OCI-LY7 (cell line): ENCODE data around the gene INHA. TPM values are rescaled to one million over a fixed set of nuclear protein-coding genes. Genes with fewer than 3 reads are reported as not detected.
A peak's percentile ranks its signal among the peaks of the same experiment; 100 is the strongest.

Experiments
- BruUV-seq: library from RNA; stranded (reverse); fragments of 400-500 nt; replicated peaks from 2 replicates; lab custom pipeline; 2021; lab: Mats Ljungman, UMichigan
- CTCF ChIA-PET: fragments of 300-600 bp; sonication (Branson Sonifier 250); formaldehyde crosslinking; loops from one replicate; lab custom pipeline; 2022; ENCODE audit warnings: antibody characterized with exemption; ENCODE audit not compliant: unreplicated experiment; lab: Charles Lee
- POLR2A ChIA-PET: fragments of 300-600 bp; sonication (Branson Sonifier 250); formaldehyde crosslinking; loops from one replicate; lab custom pipeline; 2022; ENCODE audit warnings: antibody characterized with exemption; lab: Charles Lee
- DNase-seq: peaks from one replicate; pipeline ENCODE4 v3.0.0-alpha.2; 2015; ENCODE audit warnings: low spot score
- H2AFZ ChIP-seq: fragments of 200-600 bp; sonication (generic), shearing (Covaris generic); 2 replicates; pipeline ENCODE4 v1.6.1; 2014; ENCODE audit warnings: mild to moderate bottlenecking, antibody characterized with exemption, low read length, moderate library complexity
- H3K27ac ChIP-seq: fragments of 200-600 bp; sonication (generic); 2 replicates; pipeline ENCODE4 v1.5.1; 2014; ENCODE audit warnings: mixed run types, low read depth, mild to moderate bottlenecking, moderate library complexity, low read length, inconsistent platforms; ENCODE audit not compliant: poor library complexity, severe bottlenecking
- H3K36me3 ChIP-seq: fragments of 200-600 bp; sonication (generic); 2 replicates; pipeline ENCODE4 v1.6.1; 2014; ENCODE audit warnings: mild to moderate bottlenecking, antibody characterized with exemption, low read length, moderate library complexity, mixed read lengths; ENCODE audit not compliant: insufficient read depth
- H3K4me1 ChIP-seq: fragments of 200-600 bp; sonication (generic); 2 replicates; pipeline ENCODE4 v1.5.1; 2014; ENCODE audit warnings: mild to moderate bottlenecking, low read length; ENCODE audit not compliant: insufficient read depth, poor library complexity, severe bottlenecking
- H3K4me2 ChIP-seq: fragments of 200-600 bp; sonication (generic); 2 replicates; pipeline ENCODE4 v1.6.1; 2014; ENCODE audit warnings: mild to moderate bottlenecking, low read length
- H3K4me3 ChIP-seq: fragments of 200-600 bp; sonication (generic); 2 replicates; pipeline ENCODE4 v1.5.1; 2014; ENCODE audit warnings: mild to moderate bottlenecking, low read depth, low read length; ENCODE audit not compliant: poor library complexity, severe bottlenecking
- H3K79me2 ChIP-seq: fragments of 200-600 bp; sonication (generic); 2 replicates; pipeline ENCODE4 v1.6.1; 2016; ENCODE audit warnings: low read depth, mild to moderate bottlenecking, low read length, moderate library complexity, mixed read lengths; ENCODE audit not compliant: insufficient read depth
- H3K9me2 ChIP-seq: fragments of 200-600 bp; sonication (generic); 2 replicates; pipeline ENCODE4 v1.6.1; 2016; ENCODE audit warnings: mild to moderate bottlenecking, low read length, mixed read lengths; ENCODE audit not compliant: insufficient read depth
- H3K9me3 ChIP-seq: fragments of 200-600 bp; sonication (generic); 2 replicates; pipeline ENCODE4 v1.6.1; 2014; ENCODE audit warnings: mild to moderate bottlenecking, mixed run types, low read length, mixed read lengths
- H4K20me1 ChIP-seq: fragments of 200-600 bp; sonication (generic); 2 replicates; pipeline ENCODE4 v1.6.1; 2014; ENCODE audit warnings: mild to moderate bottlenecking, antibody characterized with exemption, low read length, moderate library complexity, mixed read lengths; ENCODE audit not compliant: insufficient read depth
- EZH2phosphoT487 ChIP-seq: fragments of 200-600 bp; sonication (generic); IDR thresholded peaks from 2 replicates; pipeline ENCODE4 v1.6.1; 2018; ENCODE audit warnings: low read depth, borderline replicate concordance, mild to moderate bottlenecking, mixed run types, antibody characterized with exemption, low read length, moderate library complexity, mixed read lengths
- intact Hi-C: fragments of 100-400 bp; cut with micrococcal nuclease; formaldehyde crosslinking; loops from one replicate; pipeline ENCODE4 v1.10.0; 2022; ENCODE audit not compliant: unreplicated experiment
- total RNA-seq, 2 experiments: library from RNA; depleted of rRNA in 1 of 2; stranded (reverse); fragments of >200 nt in 1 of 2; shearing (Covaris generic) in 1 of 2; gene quantifications; 2 replicates each; pipeline ENCODE4 v1.2.3, GENCODE V29; 2014 to 2022
- TF ChIP-seq, protein P1 (sequence below): fragments of 200-600 bp; sonication (generic); conservative IDR thresholded peaks from 2 replicates; pipeline ENCODE4 v1.5.1; 2014; ENCODE audit warnings: mild to moderate bottlenecking, antibody characterized with exemption, low read length, moderate library complexity, mixed read lengths

Gene INHA
- total RNA-seq, 2 experiments from 2014 or later = not detected

DNA sequence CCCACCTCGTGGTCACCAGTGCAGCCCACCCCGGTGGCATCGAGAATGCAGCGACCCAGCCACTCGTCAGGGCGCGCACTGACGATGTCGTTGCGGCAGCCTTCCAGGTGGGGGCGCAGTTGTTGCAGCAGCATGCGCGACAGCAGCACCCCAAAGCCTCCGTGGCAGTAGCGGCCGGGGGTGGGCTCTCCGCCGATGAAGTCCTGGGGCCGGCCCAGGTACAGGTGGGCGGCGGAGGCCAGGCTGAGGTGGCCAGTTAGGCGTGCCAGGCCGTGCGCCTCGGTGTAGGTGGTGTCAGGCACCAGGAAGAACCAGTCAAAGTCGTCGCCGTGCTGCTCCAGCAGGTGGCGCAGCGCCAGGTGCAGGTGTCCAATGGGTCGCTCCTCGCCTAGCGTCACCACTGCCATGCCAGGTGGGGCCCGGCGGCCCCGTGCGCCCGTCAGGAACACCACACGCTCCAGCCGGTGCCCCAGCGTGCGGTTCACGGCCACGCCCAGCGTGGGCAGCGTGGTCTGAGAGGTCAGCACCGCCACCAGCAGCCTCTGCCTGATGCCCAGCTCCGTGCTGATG is 30.4 kb upstream of the INHA start:
- H4K20me1 ChIP-seq = 0 out of 2 replicates have a peak, but pooled peaks cover 5% of the 10 kb centered on the region
- no peaks in the 10 kb centered on the region for H3K4me1 ChIP-seq
- DNase-seq = peak; percentile 92
- peaks cover 24% of the 10 kb centered on the region for H3K36me3 ChIP-seq
- no peaks in the 10 kb centered on the region for H3K9me2 ChIP-seq
- H3K4me2 ChIP-seq = peak overlapping the region; percentile 81
- H3K27ac ChIP-seq = no peak overlapping the region
- POLR2A ChIA-PET = interaction anchor here (0.9 to 1.1 kb wide), 2 partner anchors 43 to 55 kb away, joined by 3 to 4 read pairs; partner anchors contain the start of genes GMPPA and STK11IP
- peaks cover 9% of the 10 kb centered on the region; the same call in 1 of the 2 replicates for H3K79me2 ChIP-seq
- peak overlapping the region; percentile 27; the same call in 1 of the 2 replicates for H2AFZ ChIP-seq
- BruUV-seq = no TSS peak
- TF ChIP-seq, protein P1, sequence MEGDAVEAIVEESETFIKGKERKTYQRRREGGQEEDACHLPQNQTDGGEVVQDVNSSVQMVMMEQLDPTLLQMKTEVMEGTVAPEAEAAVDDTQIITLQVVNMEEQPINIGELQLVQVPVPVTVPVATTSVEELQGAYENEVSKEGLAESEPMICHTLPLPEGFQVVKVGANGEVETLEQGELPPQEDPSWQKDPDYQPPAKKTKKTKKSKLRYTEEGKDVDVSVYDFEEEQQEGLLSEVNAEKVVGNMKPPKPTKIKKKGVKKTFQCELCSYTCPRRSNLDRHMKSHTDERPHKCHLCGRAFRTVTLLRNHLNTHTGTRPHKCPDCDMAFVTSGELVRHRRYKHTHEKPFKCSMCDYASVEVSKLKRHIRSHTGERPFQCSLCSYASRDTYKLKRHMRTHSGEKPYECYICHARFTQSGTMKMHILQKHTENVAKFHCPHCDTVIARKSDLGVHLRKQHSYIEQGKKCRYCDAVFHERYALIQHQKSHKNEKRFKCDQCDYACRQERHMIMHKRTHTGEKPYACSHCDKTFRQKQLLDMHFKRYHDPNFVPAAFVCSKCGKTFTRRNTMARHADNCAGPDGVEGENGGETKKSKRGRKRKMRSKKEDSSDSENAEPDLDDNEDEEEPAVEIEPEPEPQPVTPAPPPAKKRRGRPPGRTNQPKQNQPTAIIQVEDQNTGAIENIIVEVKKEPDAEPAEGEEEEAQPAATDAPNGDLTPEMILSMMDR = peak; percentile 100
- no peak for TF ChIP-seq EZH2phosphoT487
- intact Hi-C loops = loop anchor here (1.0 to 5.0 kb wide), 4 partner anchors 101 to 364 kb away; partner anchors contain the start of genes CNPPD1, DNPEP and RETREG2
- CTCF ChIA-PET = interaction anchor here (0.5 to 2.0 kb wide), 7 partner anchors 11 to 1690 kb away, joined by 3 to 6 read pairs (median 4); partner anchors contain the start of gene GMPPA
- H3K4me3 ChIP-seq = peak overlapping the region; percentile 80
- no peaks in the 10 kb centered on the region for H3K9me3 ChIP-seq

DNA sequence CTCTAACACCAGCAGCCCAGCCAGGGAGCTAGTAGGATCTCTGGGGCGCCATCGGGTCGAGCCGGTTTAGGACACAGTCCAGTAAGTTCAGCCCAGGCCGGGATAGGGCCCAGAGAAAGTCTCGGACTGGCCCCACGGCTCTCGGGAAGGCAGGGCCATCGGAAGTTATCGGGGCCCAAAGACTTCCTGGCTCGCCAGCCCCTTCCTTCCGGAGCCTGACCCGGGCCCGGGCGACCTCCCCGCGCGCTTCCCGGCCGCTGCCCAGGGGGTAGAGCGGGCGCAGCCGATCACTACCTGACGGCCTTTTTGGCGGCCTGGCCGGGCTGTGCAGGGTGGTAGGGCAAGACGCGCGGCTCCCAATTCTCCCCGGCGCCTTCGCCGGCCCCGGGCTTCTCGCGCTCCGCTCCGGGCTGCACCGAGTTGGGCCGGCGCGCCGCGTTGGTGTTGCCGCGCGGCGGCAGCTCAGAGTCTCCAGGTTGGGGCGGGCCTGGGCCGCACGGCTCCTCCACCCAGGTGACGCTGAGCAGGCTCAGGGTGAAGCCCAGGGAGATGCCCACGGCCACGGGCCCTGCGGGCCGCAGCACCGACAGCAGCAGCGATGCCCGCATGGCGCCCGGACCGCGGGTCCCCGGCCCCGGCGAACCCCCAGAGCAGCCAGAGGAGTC is 29.0 kb upstream of the INHA start:
- Histone ChIP-seq H2AFZ (peak overlapping the region; percentile 50), H3K4me3 (peak overlapping the region; percentile 80), H3K36me3 (peaks cover 24% of the 10 kb centered on the region), H3K4me2 (peak overlapping the region; percentile 81), H3K4me1 (no peaks in the 10 kb centered on the region), H3K79me2 (peaks cover 9% of the 10 kb centered on the region; the same call in 1 of the 2 replicates), H3K9me3 (no peaks in the 10 kb centered on the region), H3K27ac (peak overlapping the region; percentile 76), H3K9me2 (no peaks in the 10 kb centered on the region), H4K20me1 (0 out of 2 replicates have a peak, but pooled peaks cover 5% of the 10 kb centered on the region)
- ChIA-PET POLR2A (interaction anchor here (0.6 to 3.3 kb wide), 3 partner anchors 54 to 666 kb away, joined by 3 to 14 read pairs (median 3); partner anchors contain the start of gene STK11IP), CTCF (no interaction called here)
- no TSS peak for BruUV-seq
- DNase-seq = no peak
- intact Hi-C loops = loop anchor here (1.0 to 5.0 kb wide), 4 partner anchors 48 to 366 kb away; partner anchors contain the start of genes CNPPD1, DNPEP, RETREG2 and STK11IP
- TF ChIP-seq, protein P1 = 0 out of 2 replicates have a peak, but pooled peaks have one; percentile 19
- TF ChIP-seq EZH2phosphoT487 = no peak
